ENCODE measurements around the gene BMP8A.
"Not testable (repeated sequence)": the region's sequence is repeated elsewhere in the genome, so short reads cannot be mapped to it uniquely, and the experiment has no call there.

Gene BMP8A, protein sequence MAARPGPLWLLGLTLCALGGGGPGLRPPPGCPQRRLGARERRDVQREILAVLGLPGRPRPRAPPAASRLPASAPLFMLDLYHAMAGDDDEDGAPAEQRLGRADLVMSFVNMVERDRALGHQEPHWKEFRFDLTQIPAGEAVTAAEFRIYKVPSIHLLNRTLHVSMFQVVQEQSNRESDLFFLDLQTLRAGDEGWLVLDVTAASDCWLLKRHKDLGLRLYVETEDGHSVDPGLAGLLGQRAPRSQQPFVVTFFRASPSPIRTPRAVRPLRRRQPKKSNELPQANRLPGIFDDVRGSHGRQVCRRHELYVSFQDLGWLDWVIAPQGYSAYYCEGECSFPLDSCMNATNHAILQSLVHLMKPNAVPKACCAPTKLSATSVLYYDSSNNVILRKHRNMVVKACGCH

DNA sequence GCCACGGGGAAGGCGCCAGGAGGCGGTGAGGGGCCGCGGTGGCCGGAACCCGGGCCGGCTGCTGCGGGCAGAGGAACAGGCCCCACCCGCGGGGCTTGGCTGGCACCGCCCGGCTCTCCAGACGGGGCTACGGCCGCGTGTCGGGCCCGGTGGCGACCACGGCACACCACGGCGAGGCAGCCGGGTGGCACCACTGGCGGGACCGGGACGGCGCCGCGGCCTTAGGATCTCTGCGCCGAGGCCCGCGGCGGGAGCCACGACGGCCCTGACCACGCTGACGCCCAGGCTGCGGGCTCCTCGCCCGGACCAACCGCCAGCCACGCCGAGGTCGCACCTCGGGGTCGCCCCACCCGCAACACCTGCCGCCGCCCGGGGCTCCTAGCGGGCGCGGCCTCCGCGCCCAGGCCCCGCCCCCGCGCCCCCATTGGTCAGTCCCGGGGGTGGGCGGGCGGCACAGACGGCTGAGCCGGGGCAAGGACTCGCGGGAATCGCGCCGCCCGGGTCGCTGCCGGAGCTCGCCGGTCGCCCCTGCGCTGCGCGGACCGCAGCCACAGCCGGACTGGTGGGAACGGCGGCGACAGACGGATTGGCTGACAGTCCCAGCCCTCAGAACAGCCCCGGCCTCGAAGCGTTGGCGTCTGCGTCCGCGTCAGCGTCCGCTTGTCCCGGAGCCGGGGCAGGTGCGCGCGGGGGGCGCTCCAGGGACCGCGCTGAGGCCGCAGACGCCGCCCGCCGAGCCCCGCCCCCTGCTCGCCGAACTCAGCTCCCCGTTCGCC, at the start of gene BMP8A:
Gene BMP8A (plus strand): TSS at position 491 of the 776 bp plus-strand sequence. CDS start 356 bp downstream, outside the sequence.
- ChIA-PET CTCF (no interaction called here), POLR2A (no interaction called here)
- TF ChIP-seq, protein P1, sequence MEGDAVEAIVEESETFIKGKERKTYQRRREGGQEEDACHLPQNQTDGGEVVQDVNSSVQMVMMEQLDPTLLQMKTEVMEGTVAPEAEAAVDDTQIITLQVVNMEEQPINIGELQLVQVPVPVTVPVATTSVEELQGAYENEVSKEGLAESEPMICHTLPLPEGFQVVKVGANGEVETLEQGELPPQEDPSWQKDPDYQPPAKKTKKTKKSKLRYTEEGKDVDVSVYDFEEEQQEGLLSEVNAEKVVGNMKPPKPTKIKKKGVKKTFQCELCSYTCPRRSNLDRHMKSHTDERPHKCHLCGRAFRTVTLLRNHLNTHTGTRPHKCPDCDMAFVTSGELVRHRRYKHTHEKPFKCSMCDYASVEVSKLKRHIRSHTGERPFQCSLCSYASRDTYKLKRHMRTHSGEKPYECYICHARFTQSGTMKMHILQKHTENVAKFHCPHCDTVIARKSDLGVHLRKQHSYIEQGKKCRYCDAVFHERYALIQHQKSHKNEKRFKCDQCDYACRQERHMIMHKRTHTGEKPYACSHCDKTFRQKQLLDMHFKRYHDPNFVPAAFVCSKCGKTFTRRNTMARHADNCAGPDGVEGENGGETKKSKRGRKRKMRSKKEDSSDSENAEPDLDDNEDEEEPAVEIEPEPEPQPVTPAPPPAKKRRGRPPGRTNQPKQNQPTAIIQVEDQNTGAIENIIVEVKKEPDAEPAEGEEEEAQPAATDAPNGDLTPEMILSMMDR (IDR thresholded peaks at IDR 0.05; ENCODE audit: insufficient read depth, low read length, missing control alignments): no peak
- no peak for DNase-seq (ENCODE audit: low read depth, low spot score)
- H3K4me3 ChIP-seq (ENCODE audit: low read depth, low read length): peak within 1 kb of the TSS; percentile 45

DNA sequence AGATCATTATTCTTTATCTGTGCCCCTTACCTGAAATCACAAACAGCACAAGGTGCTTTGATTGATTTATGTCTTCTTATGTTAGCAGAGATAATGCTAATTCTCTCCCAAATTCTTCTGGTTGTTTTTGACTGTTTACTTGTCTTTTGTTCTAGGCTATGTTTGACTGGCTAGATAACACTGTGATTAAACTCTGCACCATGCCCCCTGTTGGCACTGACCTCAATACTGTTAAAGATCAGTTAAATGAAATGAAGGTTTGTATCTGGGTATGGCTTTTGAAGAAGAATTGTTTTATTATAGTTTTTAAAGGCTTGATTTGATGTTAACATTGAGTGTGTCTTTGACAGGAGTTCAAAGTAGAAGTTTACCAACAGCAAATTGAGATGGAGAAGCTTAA, 49.6 kb upstream of the BMP8A start:
- CTCF ChIA-PET: interaction anchor here (1.8 to 2.2 kb wide), 2 partner anchors 10 to 343 kb away, joined by 5 to 7 read pairs; no protein-coding TSS in a partner anchor
- H3K4me3 ChIP-seq (ENCODE audit: low read depth, low read length): no peak overlapping the region
- POLR2A ChIA-PET: no interaction called here
- DNase-seq (ENCODE audit: low read depth, low spot score): no peak
- TF ChIP-seq, protein P1 (IDR thresholded peaks at IDR 0.05; ENCODE audit: insufficient read depth, low read length, missing control alignments): no peak

DNA sequence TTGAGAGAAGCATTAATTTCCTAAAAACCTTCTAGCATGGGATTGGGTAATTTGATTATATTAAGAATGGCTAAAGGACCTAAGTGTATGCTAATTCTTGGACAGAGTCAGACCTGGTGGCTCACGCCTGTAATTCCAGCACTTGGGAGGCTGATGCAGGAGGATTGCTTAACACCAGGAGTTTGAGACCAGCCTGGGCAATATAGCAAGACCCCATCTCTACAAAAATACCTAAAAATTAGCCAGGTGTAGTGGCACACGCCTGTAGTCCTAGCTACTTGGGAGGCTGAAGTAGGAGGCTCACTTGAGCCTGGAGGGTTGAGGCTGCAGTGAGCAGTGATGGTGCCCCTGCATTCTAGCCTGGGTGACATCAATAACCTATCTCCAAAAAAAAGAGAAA, 45.9 kb upstream of the BMP8A start:
- CTCF ChIA-PET: interaction anchor here (1.6 kb wide), 1 partner anchor 347 kb away, joined by 5 read pairs; no protein-coding TSS in a partner anchor
- POLR2A ChIA-PET: no interaction called here
- DNase-seq (ENCODE audit: low read depth, low spot score): no peak
- TF ChIP-seq, protein P1 (IDR thresholded peaks at IDR 0.05; ENCODE audit: insufficient read depth, low read length, missing control alignments): no peak
- H3K4me3 ChIP-seq (ENCODE audit: low read depth, low read length): no peak overlapping the region

DNA sequence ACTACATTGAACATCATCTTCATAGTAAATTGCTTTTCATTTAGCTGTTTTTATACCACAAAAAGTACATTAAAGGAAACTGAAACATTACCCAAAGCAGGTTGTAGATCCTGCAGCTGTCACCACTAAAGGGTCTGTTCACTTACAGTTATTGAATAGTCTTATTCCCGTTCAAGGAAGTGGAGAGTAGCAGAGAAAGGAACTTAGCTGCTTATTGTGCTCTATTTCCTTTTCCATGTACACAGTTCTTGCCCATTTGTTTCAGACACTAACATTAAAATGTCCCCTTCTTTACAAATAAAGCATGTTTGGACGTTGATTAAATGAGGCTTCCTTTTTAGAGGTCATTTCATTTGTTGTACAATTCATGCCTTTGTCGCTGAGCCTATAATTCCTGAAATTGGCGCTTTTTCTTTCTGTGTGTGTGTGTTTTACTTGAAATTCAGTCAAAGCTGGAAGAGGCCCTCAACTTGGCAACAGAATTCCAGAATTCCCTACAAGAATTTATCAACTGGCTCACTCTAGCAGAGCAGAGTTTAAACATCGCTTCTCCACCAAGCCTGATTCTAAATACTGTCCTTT, 44.4 kb upstream of the BMP8A start:
- TF ChIP-seq, protein P1 (IDR thresholded peaks at IDR 0.05; ENCODE audit: insufficient read depth, low read length, missing control alignments): no peak
- CTCF ChIA-PET: interaction anchor here (1.0 to 2.1 kb wide), 4 partner anchors 9 to 348 kb away, joined by 3 to 8 read pairs (median 4); no protein-coding TSS in a partner anchor
- POLR2A ChIA-PET: no interaction called here
- no peak overlapping the region for H3K4me3 ChIP-seq (ENCODE audit: low read depth, low read length)
- no peak for DNase-seq (ENCODE audit: low read depth, low spot score)

DNA sequence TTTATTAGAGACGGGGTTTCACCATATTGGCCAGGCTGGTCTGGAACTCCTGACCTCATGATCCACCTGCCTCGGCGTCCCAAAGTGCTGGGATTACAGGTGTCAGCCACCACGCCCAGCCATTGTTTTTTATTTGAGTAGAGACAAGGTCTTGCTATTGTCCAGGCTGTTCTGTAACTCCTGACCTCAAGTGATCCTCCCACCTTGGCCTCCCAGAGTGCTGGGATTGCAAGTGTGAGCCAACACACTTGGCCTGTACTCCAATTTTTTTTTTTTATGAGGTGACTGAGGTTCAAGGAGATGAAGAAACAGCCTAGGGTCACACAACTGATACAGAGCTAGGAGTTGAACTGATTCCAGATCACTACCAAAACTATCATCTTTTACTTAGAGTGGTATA, 41.4 kb upstream of the BMP8A start:
- ChIA-PET POLR2A (interaction anchor here (0.7 kb wide), 1 partner anchor 13 kb away, joined by 3 read pairs; no protein-coding TSS in a partner anchor), CTCF (interaction anchor here (1.1 to 1.6 kb wide), 3 partner anchors 10 to 38 kb away, joined by 3 to 4 read pairs (median 4); no protein-coding TSS in a partner anchor)
- DNase-seq (ENCODE audit: low read depth, low spot score); H3K4me3 ChIP-seq (ENCODE audit: low read depth, low read length): not testable (repeated sequence)

DNA sequence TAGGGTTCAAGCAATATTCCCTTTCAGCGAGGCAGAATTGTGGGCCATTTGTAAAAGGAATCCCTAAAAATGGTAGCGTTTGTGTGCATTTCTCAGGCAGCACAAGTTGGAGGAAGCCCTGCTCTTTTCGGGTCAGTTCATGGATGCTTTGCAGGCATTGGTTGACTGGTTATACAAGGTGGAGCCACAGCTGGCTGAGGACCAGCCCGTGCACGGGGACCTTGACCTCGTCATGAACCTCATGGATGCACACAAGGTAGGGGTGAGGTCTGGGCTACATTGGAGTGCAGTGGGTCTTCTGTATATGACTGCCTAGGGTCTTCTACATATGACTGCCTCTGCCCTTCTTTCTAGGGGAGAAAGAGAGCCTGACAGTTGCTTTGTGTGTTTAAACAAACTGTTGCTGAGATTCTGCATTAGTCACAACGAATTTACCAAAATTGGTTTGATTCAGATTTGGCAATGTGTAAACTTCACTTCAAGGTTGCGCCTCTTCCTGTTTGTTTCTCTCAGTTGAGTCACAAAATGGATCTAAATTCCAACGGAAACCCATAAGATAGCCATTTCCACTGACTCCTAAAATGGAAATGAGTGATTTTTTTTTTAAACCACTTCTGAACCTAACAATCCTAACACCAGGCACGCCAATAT, 40.4 kb upstream of the BMP8A start:
- CTCF ChIA-PET: no interaction called here
- POLR2A ChIA-PET: no interaction called here
- no peak overlapping the region for H3K4me3 ChIP-seq (ENCODE audit: low read depth, low read length)
- TF ChIP-seq, protein P1 (IDR thresholded peaks at IDR 0.05; ENCODE audit: insufficient read depth, low read length, missing control alignments): no peak
- DNase-seq (ENCODE audit: low read depth, low spot score): no peak

All from AG04449 (cell line).